DMS114 treated with DMSO at 0.1 percent for 48 hours (cell line): Measurements from ENCODE around the gene CIAO2B.

Experiments used
- DNase-seq: peaks from one replicate; lab custom pipeline; 2025; ENCODE audit not compliant: unreplicated experiment; lab: John Stamatoyannopoulos, UW

Gene CIAO2B

GRCh38 chr16:66921729-66922450 lies 12.3 kb downstream of the CIAO2B start:
- no peak for DNase-seq

DNA sequence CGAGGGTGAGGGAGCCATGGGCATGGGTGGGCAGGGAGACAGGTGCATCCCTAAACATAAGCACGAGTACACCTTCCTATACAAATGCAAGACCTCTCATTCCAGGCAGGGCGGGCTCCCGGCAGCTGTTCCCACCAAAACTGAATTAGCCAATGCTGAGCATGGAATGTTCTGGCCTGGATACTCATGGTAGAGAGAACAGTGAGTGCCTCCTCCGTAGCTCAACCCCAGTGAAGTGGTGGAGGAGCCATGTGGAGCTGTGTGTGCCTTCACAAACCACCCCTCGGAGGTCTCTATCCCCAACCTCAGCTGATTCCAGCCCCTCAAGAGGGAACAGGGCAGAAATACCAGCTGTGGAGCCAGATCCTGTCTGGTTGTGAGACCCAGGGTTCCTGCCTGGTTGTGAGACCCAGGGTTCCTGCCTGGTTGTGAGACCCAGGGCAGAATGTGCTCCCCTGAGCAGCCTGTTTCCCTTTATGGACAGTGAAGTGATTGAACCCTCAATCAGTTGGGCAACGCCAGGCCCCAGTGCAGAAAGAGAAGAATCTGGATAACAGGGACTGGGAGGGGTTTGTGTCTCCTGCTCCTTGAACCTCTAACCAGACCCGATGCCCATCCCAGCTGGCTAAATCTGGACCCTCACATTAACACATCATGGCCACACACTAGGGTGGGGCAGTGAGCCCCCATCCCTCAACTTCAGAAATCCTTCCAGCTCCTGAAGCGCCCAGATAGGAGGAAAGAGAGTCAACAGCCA lies 13.1 kb downstream of the CIAO2B start:
- DNase-seq: no peak

GRCh38 chr16:66920299-66920590 lies 14.0 kb downstream of the CIAO2B start:
- no peak for DNase-seq

DNA sequence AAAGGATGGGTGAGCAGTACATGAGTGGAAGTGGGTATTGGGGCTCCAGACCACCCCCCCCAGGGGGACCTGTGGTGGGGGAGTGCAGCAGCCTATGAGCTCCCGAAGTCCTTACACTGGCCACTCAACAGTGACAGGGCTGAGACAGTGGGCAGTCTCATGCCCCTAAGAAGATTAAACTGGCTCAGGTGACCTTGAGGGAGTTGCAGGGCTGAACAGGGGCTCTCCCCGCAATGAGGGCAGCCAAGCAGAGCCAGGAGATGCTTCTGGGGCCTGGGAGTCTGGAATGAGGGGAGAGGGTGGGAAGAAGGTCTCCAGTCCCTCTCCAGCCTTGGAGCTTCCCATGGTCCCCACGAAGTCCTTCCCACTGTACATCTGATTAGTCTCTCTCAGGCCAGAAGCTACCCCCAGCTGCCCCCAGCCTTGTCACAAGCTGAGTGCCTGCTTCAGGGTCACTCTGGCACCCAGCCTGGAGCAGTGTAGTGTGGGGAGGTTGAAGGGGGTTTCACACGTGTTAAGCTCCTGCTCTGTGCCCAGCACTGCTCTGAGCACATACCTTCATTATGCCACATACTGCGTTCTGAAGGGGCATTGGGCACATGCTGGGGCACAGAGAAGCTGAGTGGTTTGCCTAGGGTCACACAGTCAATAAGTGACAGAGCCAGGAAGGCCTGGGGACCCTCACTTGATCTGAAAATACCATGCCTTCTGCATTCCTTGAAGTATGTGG lies 14.5 kb downstream of the CIAO2B start:
- no peak for DNase-seq

GRCh38 chr16:66918803-66919568 lies 15.2 kb downstream of the CIAO2B start, which contains the start of gene CDH16:
Gene CDH16 (minus strand): TSS chr16:66918885. CDS start chr16:66918065, 820 bp downstream.
- DNase-seq: no peak

DNA sequence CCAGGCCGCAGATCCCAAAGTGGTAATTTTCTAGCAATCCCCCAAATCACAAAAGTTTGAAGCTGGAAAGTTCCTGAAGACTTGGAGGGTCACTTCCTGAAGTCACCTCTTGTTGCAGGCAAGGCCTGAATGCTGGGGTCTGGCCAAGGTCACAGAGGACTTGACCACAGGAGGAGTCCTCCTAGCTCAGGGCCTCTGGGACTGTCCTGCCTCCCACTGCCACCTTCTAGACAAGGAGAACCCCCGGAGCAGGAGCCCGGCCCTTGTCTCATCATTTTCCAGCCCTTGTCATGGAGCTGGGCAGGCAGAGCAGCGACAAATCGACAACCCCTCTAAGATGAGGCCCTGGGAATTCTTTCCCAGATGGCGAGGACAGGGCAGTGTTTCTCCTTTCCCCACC lies 15.8 kb downstream of the CIAO2B start:
- no peak for DNase-seq

DNA sequence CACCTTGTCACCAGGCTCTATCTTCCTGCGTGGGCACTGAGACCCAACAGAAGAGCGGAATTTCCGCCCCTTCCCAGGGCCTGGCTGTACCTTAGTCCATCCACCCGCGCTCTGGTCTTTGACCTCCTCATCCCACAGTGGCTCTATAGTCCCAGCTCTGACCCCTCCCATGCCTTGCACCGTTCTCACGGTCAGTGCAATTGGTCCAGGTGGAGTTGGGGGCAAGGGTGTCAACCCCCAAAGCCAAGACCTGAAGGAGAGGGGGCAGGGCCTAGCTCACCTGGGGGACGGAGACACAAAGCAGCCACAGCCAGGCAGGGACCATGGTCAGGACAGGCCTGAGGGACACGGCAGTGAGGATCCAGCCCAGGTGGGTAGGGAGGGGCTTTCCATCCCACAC lies 16.5 kb downstream of the CIAO2B start:
- DNase-seq: no peak

GRCh38 chr16:66916518-66916917 lies 17.7 kb downstream of the CIAO2B start:
- no peak for DNase-seq

DNA sequence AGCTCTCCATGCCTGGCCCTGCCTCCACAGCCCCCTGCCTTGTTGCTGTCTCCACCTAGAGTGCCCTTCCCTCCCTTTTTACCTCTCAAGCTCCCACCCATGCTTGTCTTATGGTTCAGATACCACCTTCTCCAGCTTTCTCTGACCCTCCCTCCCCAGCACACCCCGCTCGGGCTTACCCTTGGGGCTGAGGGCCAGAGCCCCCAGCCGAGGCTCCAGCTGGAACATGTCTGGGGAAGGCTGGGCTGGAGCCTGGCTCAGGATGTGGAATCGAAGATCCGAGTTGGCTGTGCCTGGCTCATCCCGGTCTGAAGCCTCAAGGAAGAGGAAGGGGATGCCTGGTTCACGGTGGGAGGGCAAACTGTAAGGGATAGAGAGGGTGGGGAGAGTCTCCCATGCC lies 19.2 kb downstream of the CIAO2B start:
- no peak for DNase-seq

- DNase-seq: no peak
Observed at GRCh38 chr16:66914541-66914940, 19.7 kb downstream of the CIAO2B start.

- DNase-seq: no peak
Observed at GRCh38 chr16:66913711-66914110, 20.5 kb downstream of the CIAO2B start.

DNA sequence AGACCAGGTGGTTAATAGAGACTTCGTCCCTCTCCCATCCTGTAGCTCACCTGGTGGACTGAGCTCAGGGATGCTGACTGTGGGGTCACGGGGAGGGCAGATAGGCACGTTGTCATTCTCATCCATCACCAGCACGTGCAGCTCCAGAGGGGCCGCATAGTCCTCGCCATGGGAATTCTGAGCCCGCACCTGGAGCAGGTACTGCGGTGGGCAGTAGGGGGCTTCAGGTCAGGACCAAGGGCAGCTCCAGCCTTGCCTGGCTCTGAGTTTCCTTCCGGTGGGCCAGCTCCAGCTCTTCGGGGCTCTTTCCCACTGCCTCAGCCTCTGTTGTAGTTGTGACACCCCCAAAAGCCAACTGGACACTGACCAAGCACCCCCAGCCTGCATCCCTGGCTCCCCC lies 21.1 kb downstream of the CIAO2B start:
- no peak for DNase-seq

DNA sequence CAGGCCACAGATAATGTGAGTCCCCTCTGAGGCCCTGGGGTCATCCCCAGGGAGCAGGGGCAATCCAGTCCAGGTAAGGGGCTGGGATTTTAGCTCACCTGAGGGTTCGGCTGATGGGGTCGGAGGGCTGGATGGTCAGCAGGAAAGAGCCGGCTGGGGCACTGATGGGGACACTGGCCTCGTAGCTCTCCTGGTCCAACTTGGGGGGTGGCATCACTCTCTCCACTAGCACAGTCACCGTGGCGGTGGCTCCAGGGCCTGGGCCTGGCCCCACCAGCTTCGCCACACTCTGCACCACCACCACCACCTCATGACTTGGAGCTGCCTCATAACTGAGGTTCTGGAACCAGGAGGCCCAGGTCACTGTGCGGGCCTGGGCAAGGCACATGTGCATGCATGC lies 22.4 kb downstream of the CIAO2B start:
- no peak for DNase-seq

DNA sequence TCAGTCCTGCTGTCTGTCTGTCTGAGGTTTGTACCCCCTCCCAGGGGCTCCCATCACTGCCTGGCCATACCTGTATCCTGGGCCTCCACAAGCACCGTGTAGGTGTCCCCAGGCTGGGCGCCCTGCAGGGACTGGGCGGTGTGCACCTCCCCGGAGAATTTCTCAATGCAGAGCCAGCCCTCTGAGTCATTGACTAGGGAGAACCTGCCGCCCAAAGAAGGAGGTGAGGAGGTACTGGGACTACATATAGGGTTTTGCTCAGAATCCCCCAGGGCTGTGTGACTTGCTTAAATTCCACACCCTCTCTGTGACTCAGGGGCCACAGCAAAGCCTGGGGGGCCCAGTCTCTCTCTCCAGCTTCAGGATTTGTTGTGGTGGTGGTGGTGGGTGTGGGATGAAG lies 23.1 kb downstream of the CIAO2B start:
- DNase-seq: no peak

DNA sequence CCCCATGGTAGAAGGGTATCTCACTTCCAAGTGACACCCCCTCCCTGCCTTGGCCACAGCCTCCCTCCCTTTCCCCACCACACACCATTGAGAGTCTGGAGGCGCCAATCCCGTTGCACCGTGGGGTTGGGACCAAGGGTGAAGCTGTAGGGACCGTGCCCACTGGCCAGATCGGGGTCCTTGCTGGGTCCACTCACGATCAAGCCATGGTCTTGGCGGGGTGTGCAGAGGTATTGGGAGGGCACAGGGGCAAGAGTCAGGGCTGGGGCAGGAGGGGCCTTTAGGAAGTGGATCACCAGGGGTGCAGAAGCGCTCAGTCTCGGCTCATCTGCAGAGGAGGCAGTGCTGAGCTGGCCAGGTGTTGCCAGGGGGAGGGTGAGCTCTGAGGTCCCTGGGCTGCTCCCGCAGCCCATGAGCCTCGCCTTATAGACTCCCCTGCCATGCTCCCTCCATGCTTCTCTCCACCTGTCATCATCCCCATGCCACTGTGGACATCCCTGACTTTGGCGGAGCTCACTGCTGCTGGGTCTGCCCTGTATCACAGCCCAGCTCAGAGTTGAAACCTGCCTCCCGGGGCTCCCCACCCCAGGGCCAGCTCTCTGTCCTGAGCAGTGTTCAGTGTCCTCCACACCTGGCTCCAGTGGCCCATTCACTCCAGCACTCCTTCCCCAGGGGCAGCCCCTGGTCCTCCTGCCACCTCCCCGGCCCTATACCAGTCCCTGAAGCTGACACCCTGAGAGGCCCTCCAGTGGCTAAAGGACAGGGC lies 23.8 kb downstream of the CIAO2B start:
- no peak for DNase-seq

DNA sequence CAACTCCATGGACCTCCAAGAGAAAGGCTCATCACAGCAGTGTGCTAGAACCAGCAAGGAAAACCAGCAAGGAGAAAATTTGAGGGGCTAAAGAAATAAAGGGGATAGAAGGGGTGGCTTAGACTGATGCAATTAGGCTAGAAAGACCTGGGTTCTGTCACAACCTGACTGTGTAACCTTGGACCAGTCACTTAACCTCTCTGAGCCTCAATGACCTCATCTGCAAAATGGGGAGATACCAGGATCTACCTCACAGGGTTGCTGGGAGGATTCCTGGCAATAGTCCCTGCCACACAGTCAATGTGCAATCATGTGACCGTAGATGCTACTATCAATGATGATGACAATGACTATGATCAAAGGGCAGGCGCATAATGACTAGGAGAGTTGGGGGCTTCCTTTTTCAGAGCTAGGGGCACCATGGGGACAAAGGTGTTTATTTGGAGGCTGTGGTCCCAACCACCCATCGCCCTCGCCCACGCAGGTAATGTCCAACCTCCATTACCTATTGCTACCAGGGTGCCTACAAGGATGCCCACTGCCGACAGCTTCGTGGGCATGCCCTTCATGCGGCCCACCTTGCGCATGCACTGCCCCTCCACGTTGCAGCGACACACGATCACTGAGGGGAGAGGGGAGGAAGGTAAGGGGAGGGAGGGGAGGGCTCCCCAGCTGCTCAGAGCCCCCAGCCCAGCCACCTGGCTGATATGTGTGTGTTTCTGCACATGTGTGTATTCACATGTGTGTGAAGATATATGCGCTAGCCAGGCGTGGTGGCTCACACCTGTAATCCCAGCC lies 25.2 kb downstream of the CIAO2B start:
- no peak for DNase-seq

- no peak for DNase-seq
Observed at GRCh38 chr16:66908116-66908515, 26.1 kb downstream of the CIAO2B start.

DNA sequence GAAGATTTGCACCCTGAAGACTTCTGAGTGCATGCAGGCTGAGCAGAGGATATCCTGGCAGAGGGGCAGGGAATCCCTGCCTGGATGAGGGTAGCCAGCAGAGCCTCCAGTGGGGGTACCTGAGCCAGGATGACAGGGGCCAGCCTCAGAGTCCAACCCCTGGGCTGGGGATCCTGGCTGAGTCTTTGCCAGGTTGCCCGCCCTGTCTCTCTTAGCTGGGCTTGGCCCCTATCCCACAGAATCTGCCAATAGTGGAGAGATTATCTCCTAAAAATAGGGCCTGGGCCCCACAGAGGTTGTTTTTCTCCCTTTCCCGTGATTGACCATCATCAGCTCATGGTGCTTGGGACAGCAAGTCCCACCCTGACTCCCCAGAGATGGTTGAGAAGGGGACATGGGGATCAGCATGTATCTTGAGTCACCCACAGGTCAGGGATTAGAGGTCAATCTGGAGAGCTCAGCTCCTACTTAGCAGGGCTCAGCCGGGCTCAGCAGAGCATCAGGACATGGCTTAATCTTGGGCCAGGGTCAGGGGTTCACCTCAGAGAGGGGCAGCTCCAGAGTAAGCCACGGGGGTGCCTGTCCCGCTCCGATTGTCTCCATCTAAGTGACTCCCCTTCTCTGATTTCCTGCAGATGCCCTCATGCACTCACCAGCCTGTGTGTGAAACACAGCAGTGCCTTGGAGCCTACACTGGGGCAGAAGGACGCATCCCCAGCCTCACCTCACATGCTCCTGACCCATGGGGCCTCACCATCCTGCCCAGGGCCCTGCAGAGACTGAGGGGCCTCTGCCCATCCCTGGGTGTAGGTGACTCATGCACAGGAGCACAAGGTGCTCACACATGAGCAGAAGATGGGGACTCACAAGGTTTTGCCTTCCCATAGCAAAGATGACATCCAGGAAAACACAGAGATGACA lies 27.0 kb downstream of the CIAO2B start:
- no peak for DNase-seq
